ENCODE measurements around the gene SLC35B2.
A peak's percentile ranks its signal among the peaks of the same experiment; 100 is the strongest.

Gene SLC35B2

GRCh38 chr6:44285552-44286284 is 28.4 kb upstream of the SLC35B2 start:
- no peak for DNase-seq

GRCh38 chr6:44284867-44285266 is 27.5 kb upstream of the SLC35B2 start:
- DNase-seq, result no peak

- no peak for DNase-seq
Measured at GRCh38 chr6:44284121-44284520, 26.8 kb upstream of the SLC35B2 start.

DNA sequence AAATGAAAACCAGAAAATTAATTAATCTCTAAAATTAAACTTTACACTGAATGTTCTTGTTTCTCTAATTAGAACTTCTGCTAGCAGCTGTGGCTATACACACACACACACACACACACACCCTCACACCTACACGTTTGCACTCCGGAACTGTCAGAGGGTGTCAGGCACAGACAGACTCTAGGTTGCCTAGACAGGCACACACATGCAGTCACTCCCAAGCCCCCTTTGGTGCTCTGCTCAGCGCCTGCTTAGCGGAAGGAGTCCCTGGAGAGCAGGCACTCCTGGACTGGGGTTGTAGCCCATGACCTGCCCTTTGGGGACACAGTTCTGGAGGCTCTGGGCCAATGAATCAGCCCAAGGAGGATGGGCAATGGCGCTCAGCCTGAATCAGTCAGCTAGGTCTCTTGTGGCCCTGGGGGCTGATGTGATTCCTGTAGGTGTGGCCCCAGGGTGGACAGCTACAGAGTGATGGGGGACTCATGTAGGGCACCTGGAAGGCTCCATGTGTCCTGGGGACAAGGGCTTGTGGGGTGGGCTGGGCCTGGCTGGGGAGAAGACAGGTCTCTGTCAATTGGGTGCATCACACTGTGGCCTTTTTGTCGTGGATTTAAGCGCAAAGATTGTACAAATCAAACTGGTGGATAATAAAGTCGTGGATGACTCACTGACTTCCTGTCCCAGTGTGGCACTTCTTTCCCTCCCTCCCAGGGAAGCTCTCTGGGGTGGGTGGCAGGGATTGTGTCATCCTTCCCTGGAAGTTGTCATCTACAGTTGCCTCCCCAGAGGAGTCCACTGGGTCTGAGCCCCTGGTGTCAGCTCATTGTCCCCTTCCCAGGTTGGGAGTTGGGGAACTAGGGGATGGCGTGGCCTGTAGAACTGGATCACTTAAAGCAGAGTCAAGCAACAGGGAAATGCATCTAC is 21.7 kb upstream of the SLC35B2 start:
- no peak for DNase-seq

DNA sequence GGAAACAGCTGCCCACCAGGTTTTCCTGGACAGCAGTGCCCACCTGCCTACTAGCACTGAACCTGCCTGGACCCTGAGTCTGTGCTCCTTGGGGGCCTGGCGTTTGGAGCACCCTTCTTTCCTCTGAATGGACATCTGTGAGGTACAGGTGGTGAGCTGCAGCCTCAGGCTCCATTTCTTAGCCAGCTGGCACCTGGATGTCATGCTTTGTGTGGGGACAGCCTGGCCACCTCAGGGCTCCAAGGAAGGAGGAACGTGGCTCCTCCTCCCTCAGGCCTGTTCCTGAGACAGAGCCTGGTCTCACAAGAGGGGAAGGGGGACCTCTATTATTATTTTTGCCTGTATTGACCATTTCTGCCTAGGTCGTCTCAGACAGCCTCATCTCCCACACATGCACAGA is 21.0 kb upstream of the SLC35B2 start:
- no peak for DNase-seq

- no peak for DNase-seq
Measured at GRCh38 chr6:44277763-44278162, 20.4 kb upstream of the SLC35B2 start.

DNA sequence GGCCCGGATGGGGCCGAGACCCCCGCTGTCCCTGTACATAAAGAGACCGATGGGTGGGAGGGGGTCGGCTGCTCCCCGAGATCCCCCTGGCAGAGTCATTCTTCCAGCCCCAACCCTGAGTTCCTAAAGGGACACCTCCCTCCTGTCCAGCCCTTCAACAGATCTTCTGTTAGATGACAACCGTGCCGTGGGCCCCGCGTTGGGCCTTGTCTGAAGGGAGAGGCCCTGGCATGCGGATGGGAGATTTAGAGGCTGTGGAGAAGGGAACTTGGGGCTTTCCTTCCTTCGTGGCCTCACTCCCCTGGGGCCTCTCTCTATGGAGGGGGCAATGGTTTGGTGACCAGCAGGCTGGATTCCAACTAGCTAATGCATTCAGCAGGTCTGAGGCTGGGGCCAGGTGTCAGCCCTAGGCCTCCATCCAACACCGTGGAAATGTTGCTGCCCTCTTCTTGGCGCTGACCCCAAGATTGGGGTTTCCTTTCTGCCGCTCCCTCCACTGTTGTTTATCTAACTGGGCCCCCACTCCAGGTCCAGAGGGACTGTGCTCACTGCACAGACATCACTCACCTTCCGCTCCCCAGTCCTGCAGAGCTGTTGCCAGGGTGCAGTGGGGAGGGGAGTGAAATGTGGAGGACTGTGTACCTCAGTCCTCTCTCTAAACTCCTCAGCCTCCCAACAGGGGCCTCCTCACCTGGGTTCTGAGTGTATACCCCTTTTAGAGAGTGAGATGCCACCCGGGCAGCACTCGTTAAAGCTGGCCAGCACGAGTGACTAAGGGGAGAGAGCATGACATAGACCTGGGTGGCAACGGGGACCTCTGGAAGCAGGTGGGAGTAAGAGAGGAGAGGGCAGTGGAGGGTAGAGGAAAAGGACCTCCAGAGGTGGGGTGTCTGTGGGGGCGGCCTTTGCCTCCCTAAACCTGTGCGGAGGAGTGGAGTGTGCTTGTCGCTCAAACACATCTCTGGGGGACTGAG is 19.6 kb upstream of the SLC35B2 start:
- DNase-seq, result no peak

DNA sequence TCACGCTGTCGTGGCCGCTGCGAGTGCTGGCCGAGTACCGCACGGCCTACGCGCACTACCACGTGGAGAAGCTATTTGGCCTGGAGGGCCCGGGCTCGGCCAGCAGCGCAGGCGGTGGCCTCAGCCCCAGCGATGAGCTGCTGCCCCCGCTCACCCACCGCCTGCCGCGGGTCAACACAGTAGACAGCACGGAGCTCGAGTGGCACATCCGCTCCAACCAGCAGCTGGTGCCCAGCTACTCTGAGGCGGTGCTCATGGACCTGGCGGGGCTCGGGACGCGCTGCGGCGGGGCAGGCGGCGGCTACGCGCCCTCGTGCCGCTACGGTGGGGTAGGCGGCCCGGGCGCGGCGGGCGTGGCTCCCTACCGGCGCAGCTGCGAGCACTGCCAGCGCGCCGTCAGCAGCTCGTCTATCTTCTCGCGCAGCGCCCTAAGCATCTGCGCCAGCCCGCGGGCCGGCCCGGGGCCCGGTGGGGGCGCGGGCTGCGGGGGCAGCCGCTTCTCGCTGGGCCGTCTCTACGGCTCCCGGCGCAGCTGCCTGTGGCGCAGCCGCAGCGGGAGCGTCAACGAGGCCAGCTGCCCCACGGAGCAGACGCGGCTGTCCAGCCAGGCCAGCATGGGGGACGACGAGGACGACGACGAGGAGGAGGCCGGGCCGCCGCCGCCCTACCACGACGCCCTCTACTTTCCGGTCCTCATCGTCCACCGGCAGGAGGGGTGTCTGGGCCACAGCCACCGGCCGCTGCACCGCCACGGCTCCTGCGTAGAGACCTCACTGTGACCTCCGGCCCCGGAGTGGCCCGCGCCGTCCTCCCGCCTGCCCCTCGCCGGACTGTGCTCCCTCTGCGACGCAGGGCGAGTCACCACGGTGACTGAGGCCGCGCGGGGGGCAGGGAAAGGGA is 18.7 kb upstream of the SLC35B2 start:
- no peak for DNase-seq

- no peak for DNase-seq
Measured at GRCh38 chr6:44275271-44275748, 18.0 kb upstream of the SLC35B2 start.

DNA sequence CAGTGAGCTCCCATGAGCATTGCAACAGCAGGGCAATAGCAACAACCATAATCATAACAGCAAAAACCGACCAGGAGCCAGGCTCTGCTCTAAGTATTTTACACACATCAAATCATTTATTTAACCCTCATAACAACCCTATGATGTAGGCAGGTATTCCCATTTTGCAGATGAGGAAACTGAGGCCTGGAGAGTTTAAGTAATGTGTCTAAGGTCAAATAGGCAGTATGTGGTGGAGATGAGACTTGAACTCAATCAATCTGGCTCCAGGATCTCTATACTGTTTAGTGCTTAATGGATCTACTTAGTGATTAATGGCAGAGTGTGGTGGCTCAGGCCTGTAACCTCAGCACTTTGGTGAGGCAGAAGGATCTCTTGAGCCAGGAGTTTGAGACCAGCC is 16.3 kb upstream of the SLC35B2 start:
- DNase-seq, result no peak

DNA sequence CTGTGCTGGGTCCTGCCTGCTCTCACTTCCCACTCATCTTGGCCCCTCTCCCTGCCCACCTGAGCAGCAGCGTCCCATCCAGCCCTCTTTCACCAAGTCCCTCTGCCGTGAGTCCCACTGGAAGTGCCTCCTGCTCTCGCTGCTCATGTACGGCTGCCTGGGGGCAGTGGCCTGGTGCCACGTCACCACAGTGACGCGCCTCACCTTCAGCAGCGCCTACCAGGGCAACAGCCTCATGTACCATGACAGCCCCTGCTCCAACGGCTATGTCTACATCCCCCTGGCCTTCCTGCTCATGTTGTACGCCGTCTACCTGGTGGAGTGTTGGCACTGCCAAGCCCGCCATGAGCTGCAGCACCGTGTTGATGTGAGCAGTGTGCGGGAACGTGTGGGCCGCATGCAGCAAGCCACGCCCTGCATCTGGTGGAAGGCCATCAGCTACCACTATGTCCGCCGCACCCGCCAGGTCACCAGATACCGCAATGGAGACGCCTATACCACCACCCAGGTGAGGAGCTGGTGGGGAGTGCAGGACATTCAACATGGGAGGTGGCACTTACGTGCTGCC is 15.8 kb upstream of the SLC35B2 start:
- no peak for DNase-seq

GRCh38 chr6:44272529-44272928 is 15.2 kb upstream of the SLC35B2 start:
- DNase-seq, result no peak

DNA sequence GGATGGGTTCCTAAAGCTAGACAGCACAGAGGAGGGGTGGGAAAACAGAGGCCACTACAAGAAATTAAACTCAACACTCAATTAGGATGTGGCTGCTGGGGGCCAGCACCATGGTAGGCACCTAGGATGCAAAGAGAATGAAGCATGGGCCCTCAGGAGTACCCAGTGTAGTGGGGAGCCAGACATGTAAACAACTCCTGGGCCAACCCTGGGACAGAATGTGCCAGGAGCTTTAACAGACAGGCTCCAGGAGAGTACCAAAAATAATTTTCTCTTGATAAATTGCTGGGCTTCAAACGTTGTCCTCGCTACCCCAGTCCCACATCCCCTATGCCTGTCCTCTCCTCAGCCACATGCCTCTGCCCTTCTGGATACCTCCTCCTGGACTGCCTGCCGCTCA is 14.6 kb upstream of the SLC35B2 start:
- no peak for DNase-seq

GRCh38 chr6:44271406-44271723 is 14.0 kb upstream of the SLC35B2 start:
- no peak for DNase-seq

GRCh38 chr6:44270526-44271405 is 13.4 kb upstream of the SLC35B2 start:
- DNase-seq, result peak; percentile 53 to 65 (median 63)

DNA sequence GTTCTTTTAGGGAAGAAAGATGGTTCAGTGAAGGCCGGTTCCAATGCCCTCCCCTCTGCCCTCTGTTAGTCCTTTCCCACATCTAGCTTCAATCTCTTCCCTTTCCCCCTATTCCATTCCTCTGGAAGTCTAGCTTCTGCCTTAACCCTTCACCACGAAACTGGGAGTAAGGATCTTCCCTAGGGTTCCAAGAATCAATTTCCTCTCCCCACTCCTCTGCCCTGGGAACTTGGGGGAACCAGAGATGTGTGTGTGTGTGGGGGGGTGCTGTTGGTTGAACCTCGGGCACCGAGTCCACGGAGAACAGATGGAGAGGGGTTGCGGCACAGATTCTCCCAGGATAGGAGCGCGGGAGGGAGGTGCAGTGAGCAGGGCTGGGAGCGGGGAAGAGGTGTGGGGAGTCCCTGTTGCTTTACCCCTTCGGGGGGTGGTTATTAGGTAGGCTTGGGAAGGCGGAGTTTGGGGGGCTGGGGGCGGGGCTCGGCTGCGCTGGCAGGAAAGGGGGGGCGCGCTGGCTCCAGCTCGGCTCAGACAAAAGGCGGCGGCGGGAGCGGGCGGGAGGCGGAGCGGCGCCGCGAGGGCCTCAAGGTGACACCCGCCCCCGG is 12.7 kb upstream of the SLC35B2 start, which contains the start of gene TMEM151B:
Gene TMEM151B (plus strand): TSS at position 530 of the 605 bp plus-strand sequence. CDS start 293 bp downstream, outside the sequence.
- DNase-seq, result peak; percentile 6 to 52 (median 38)

GRCh38 chr6:44269178-44269920 is 12.0 kb upstream of the SLC35B2 start:
- DNase-seq, result no peak

GRCh38 chr6:44268095-44268628 is 10.8 kb upstream of the SLC35B2 start:
- peak; percentile 55 to 82 (median 76) for DNase-seq

DNA sequence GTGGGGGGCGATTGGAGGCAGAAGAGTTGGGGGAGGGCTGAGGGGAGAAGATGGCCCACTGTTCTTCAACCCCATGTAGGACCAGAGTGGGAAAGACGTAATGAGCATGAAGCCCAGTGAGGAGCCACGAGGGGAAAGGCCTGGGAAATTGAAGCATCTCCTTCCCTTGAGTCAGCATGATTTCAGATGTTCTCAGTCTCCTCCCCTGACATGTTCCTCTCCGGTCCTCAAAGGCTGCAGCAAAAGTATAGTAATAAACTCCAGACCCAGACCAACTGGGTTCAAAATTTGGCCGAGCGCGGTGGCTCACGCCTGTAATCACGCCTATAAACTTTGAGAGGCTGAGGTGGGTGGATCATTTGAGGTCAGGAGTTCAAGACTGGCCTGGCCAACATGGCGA is 9.9 kb upstream of the SLC35B2 start:
- no peak for DNase-seq
